Activated CD8-positive, alpha-beta T cell treated with anti-CD3 and anti-CD28 coated beads, Interleukin-2, amount 10 ng/mL, durations not matched to agents 7 days and 5 days (primary cell): ENCODE measurements around the gene TLE6. TPM values are rescaled to one million over a fixed set of nuclear protein-coding genes. Genes with fewer than 3 reads are reported as not detected.
"Not testable (repeated sequence)": the region's sequence is repeated elsewhere in the genome, so short reads cannot be mapped to it uniquely, and the experiment has no call there.

ENCODE experiments used
- ATAC-seq: fragments of 150-1000 bp; cut with Tn5 transposase; one replicate; pipeline ENCODE4 v1.10.0; 2021; ENCODE audit warnings: moderate library complexity
- CTCF ChIA-PET: fragments of 350-600 bp; sonication (Branson Sonifier 250); formaldehyde crosslinking; loops from one replicate; lab custom pipeline; 2021; ENCODE audit warnings: antibody characterized with exemption; lab: Charles Lee
- POLR2A ChIA-PET: fragments of 350-600 bp; sonication (Branson Sonifier 250); formaldehyde crosslinking; loops from one replicate; lab custom pipeline; 2021; ENCODE audit warnings: antibody characterized with exemption; lab: Charles Lee
- DNase-seq: peaks from one replicate; pipeline ENCODE4 v3.0.0-alpha.2; 2020
- H3K27ac Mint-ChIP-seq: one replicate; pipeline ENCODE4 v1.8.0; 2021; ENCODE audit warnings: mild to moderate bottlenecking, mixed read lengths
- H3K27me3 Mint-ChIP-seq: one replicate; pipeline ENCODE4 v1.8.0; 2021; ENCODE audit warnings: low read depth, mixed read lengths
- H3K36me3 Mint-ChIP-seq: one replicate; pipeline ENCODE4 v1.8.0; 2021; ENCODE audit warnings: low read depth, mixed read lengths
- H3K4me1 Mint-ChIP-seq: one replicate; pipeline ENCODE4 v1.8.0; 2021; ENCODE audit warnings: low read depth, mixed read lengths
- H3K4me3 Mint-ChIP-seq: one replicate; pipeline ENCODE4 v1.8.0; 2021; ENCODE audit warnings: mild to moderate bottlenecking, mixed read lengths
- H3K9me3 Mint-ChIP-seq: one replicate; pipeline ENCODE4 v1.8.0; 2022; ENCODE audit warnings: mixed read lengths; ENCODE audit not compliant: insufficient read depth
- total RNA-seq, 2 experiments: library from RNA; stranded (reverse); gene quantifications; one replicate each; pipeline ENCODE4 v1.2.3, GENCODE V29; 2021

Gene TLE6
- total RNA-seq, result 1 to 10 TPM; 2.0 to 2.7 TPM

GRCh38 chr19:2977001-2977745, at the start of gene TLE6:
TSS of gene TLE6 (plus strand) at chr19:2977564. CDS start at chr19:2978234, 670 bp downstream.
- DNase-seq (peak; percentile 97), ATAC-seq (peak; percentile 100)
- no peaks in the 10 kb centered on the region for H3K9me3 Mint-ChIP-seq
- POLR2A ChIA-PET, result interaction anchor here (0.7 to 1.7 kb wide), 2 partner anchors 27 to 488 kb away, joined by 3 to 7 read pairs; no protein-coding TSS in a partner anchor
- CTCF ChIA-PET, result interaction anchor here (1.2 to 3.1 kb wide), 4 partner anchors 15 to 131 kb away, joined by 5 to 17 read pairs (median 14); no protein-coding TSS in a partner anchor
- H3K36me3 Mint-ChIP-seq, result no peaks in the 10 kb centered on the region
- peaks cover 21% of the 10 kb centered on the region for H3K4me1 Mint-ChIP-seq
- H3K27ac Mint-ChIP-seq, result peak within 1 kb of the TSS; percentile 93
- H3K4me3 Mint-ChIP-seq, result peak within 1 kb of the TSS; percentile 94
- peaks cover 9% of the 10 kb centered on the region for H3K27me3 Mint-ChIP-seq

- Mint-ChIP-seq H3K27ac (no peak overlapping the region), H3K4me1 (no peaks in the 10 kb centered on the region), H3K36me3 (peaks cover 64% of the 10 kb centered on the region), H3K4me3 (no peak overlapping the region), H3K9me3 (peaks cover 32% of the 10 kb centered on the region), H3K27me3 (no peaks in the 10 kb centered on the region)
- DNase-seq, result no peak
- ATAC-seq, result no peak
- ChIA-PET CTCF (interaction anchor here (0.8 to 1.2 kb wide), 2 partner anchors 10 to 170 kb away, joined by 3 read pairs; no protein-coding TSS in a partner anchor), POLR2A (no interaction called here)
Measured at GRCh38 chr19:2933490-2933910, 43.9 kb upstream of the TLE6 start.

GRCh38 chr19:2935863-2936262, 41.5 kb upstream of the TLE6 start:
- H3K4me3 Mint-ChIP-seq, H3K27ac Mint-ChIP-seq, H3K4me1 Mint-ChIP-seq, H3K27me3 Mint-ChIP-seq, ATAC-seq, DNase-seq, CTCF ChIA-PET, POLR2A ChIA-PET: not testable (repeated sequence)
- Mint-ChIP-seq H3K36me3 (peaks cover 62% of the 10 kb centered on the region), H3K9me3 (peaks cover 28% of the 10 kb centered on the region)

GRCh38 chr19:2942928-2943640, 34.3 kb upstream of the TLE6 start:
- peaks cover 27% of the 10 kb centered on the region for H3K4me1 Mint-ChIP-seq
- peaks cover 18% of the 10 kb centered on the region for H3K36me3 Mint-ChIP-seq
- H3K4me3 Mint-ChIP-seq, result peak overlapping the region; percentile 54
- H3K27me3 Mint-ChIP-seq, result no peaks in the 10 kb centered on the region
- CTCF ChIA-PET, result no interaction called here
- POLR2A ChIA-PET, result interaction anchor here (0.7 kb wide), 1 partner anchor 33 kb away, joined by 3 read pairs; no protein-coding TSS in a partner anchor
- ATAC-seq (no peak), DNase-seq (no peak)
- H3K27ac Mint-ChIP-seq, result no peak overlapping the region
- no peaks in the 10 kb centered on the region for H3K9me3 Mint-ChIP-seq

- H3K27ac Mint-ChIP-seq, result peak overlapping the region; percentile 99
- H3K27me3 Mint-ChIP-seq, result no peaks in the 10 kb centered on the region
- no peaks in the 10 kb centered on the region for H3K9me3 Mint-ChIP-seq
- H3K4me1 Mint-ChIP-seq, result peaks cover 34% of the 10 kb centered on the region
- DNase-seq, result no peak
- CTCF ChIA-PET, result interaction anchor here (1.1 kb wide), 1 partner anchor 57 kb away, joined by 3 read pairs; no protein-coding TSS in a partner anchor
- peak overlapping the region; percentile 94 for H3K4me3 Mint-ChIP-seq
- ATAC-seq, result no peak
- peaks cover 11% of the 10 kb centered on the region for H3K36me3 Mint-ChIP-seq
- POLR2A ChIA-PET, result interaction anchor here (0.6 kb wide), 1 partner anchor 32 kb away, joined by 3 read pairs; no protein-coding TSS in a partner anchor
Measured at GRCh38 chr19:2944403-2944774, 33.0 kb upstream of the TLE6 start.

GRCh38 chr19:2944775-2945574, 32.4 kb upstream of the TLE6 start, which contains the start of gene ZNF77:
TSS of gene ZNF77 (minus strand) at chr19:2944971. CDS start at chr19:2944840, 131 bp downstream.
- ChIA-PET CTCF (interaction anchor here (1.1 kb wide), 1 partner anchor 58 kb away, joined by 3 read pairs; no protein-coding TSS in a partner anchor), POLR2A (interaction anchor here (0.6 kb wide), 1 partner anchor 33 kb away, joined by 3 read pairs; no protein-coding TSS in a partner anchor)
- Mint-ChIP-seq H3K4me1 (peaks cover 40% of the 10 kb centered on the region), H3K9me3 (no peaks in the 10 kb centered on the region), H3K27me3 (no peaks in the 10 kb centered on the region), H3K27ac (peak within 1 kb of the TSS; percentile 99), H3K36me3 (peaks cover 13% of the 10 kb centered on the region), H3K4me3 (peak within 1 kb of the TSS; percentile 94)
- ATAC-seq (peak; percentile 99), DNase-seq (peak; percentile 99)

- Mint-ChIP-seq H3K4me3 (peak overlapping the region; percentile 94), H3K27ac (peak overlapping the region; percentile 99), H3K27me3 (no peaks in the 10 kb centered on the region), H3K4me1 (peaks cover 44% of the 10 kb centered on the region), H3K9me3 (no peaks in the 10 kb centered on the region), H3K36me3 (peaks cover 13% of the 10 kb centered on the region)
- ChIA-PET CTCF (interaction anchor here (1.1 kb wide), 1 partner anchor 9 kb away, joined by 3 read pairs; no protein-coding TSS in a partner anchor), POLR2A (no interaction called here)
- DNase-seq, result no peak
- ATAC-seq, result no peak
Measured at GRCh38 chr19:2945575-2946184, 31.7 kb upstream of the TLE6 start.

- no peaks in the 10 kb centered on the region for H3K27me3 Mint-ChIP-seq
- H3K9me3 Mint-ChIP-seq, result no peaks in the 10 kb centered on the region
- peak overlapping the region; percentile 97 for H3K4me3 Mint-ChIP-seq
- peak overlapping the region; percentile 96 for H3K27ac Mint-ChIP-seq
- peaks cover 12% of the 10 kb centered on the region for H3K36me3 Mint-ChIP-seq
- DNase-seq (no peak), ATAC-seq (peak; percentile 11)
- ChIA-PET CTCF (interaction anchor here (0.6 to 5.5 kb wide), 49 partner anchors 10 to 1292 kb away, joined by 3 to 86 read pairs (median 5); partner anchors contain the start of genes CELF5, SLC39A3, TLE6 and ZNF555), POLR2A (interaction anchor here (0.6 to 1.4 kb wide), 8 partner anchors 26 to 1092 kb away, joined by 3 to 7 read pairs (median 3); partner anchors contain the start of genes TLE6 and ZNF554)
- peaks cover 40% of the 10 kb centered on the region for H3K4me1 Mint-ChIP-seq
Measured at GRCh38 chr19:2949939-2950285, 27.5 kb upstream of the TLE6 start.

GRCh38 chr19:2950286-2951124, 26.9 kb upstream of the TLE6 start:
- no peaks in the 10 kb centered on the region for H3K27me3 Mint-ChIP-seq
- H3K4me3 Mint-ChIP-seq, result peak overlapping the region; percentile 97
- peaks cover 35% of the 10 kb centered on the region for H3K4me1 Mint-ChIP-seq
- peak; percentile 99 for ATAC-seq
- ChIA-PET POLR2A (interaction anchor here (0.6 to 1.4 kb wide), 12 partner anchors 27 to 1093 kb away, joined by 3 to 7 read pairs (median 3); partner anchors contain the start of genes TLE6 and ZNF554), CTCF (interaction anchor here (0.5 to 5.5 kb wide), 64 partner anchors 11 to 1291 kb away, joined by 3 to 86 read pairs (median 4); partner anchors contain the start of genes CELF5, SLC39A3, TLE6 and ZNF555)
- H3K27ac Mint-ChIP-seq, result peak overlapping the region; percentile 96
- H3K36me3 Mint-ChIP-seq, result peaks cover 10% of the 10 kb centered on the region
- no peaks in the 10 kb centered on the region for H3K9me3 Mint-ChIP-seq
- peak; percentile 100 for DNase-seq
